ENCODE results near the gene RBM6. TPM values are rescaled to one million over a fixed set of nuclear protein-coding genes. Genes with fewer than 3 reads are reported as not detected.

The RBM6 gene
- 100 to 1,000 TPM in 1 of 2 donors, 10 to 100 TPM in 1; 36.5 to 101 TPM for polyA plus RNA-seq

DNA sequence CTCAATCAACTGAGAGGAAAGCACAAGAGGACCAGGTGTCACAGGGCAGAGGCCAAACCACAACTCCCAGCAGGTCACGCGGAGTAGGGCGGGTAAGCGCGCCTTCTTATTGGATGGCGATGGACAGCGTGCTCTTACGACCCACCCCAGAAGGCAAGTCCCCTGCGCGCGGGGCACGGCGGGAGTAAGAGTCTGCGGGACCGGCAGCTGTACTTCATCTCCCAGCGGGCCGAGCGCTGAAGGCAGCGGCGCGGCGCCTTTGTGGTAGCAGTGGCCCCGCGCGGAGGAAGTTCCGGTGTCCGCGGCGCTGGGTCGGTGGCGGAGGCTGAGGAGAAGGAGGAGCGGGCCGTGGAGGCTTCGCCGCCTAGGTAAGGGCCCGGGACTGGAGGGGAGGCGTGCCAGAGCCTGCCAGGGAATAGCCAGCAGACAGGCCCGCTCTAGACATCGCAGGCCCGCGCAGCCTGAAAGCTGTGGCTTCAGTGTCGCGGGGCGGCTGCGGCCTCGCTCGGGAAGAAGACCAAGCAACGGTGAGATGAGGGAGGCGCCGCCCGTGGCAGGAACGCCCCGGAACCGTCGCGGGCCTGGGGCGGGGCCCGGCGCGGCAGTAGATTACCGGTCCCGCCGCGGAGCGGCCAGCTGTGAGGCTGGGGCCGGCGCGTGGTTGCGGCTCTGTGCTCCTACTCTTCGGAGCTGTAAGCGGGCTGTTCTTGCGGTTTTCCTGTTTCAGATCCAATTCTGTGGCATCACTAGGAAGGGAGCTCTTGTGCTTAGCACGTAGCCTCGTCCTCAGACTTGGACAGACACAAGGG is at the start of gene RBM6:
TSS of gene RBM6 (plus strand) at position 293 of the 809 bp plus-strand sequence. CDS start 22,492 bp downstream, outside the sequence.
- Histone ChIP-seq H3K4me1 (ENCODE audit: control insufficient read depth in 2 of 2, insufficient read depth in 2 of 2, low read length in 1 of 2) (no peaks in the 10 kb centered on the region), H3K36me3 (ENCODE audit: control insufficient read depth in 2 of 2, insufficient read depth in 2 of 2, low read length in 1 of 2) (no peaks in the 10 kb centered on the region), H3K27ac (ENCODE audit: low read depth in 2 of 2, low read length in 1 of 2) (peak within 1 kb of the TSS; percentile 96 to 97), H3K27me3 (ENCODE audit: control insufficient read depth in 1 of 2, insufficient read depth in 2 of 2, low read length in 2 of 2) (no peaks in the 10 kb centered on the region), H3K4me3 (ENCODE audit: low read depth in 1 of 2, low read length in 2 of 2) (peak within 1 kb of the TSS; percentile 83 to 88), H3K9me3 (ENCODE audit: control insufficient read depth in 2 of 2, insufficient read depth in 1 of 2, low read depth in 1 of 2, low read length in 1 of 2) (no peaks in the 10 kb centered on the region)
- 0 to 1% methylated on average over 74 of the region's 74 CpGs for WGBS, 2 donors

GRCh38 chr3:49895791-49896190 is 44.2 kb upstream of the RBM6 start:
- 95% methylated on average over 9 of the region's 9 CpGs for WGBS, 2 donors
- peaks cover 0 to 23% of the 10 kb centered on the region in 2 donors for H3K36me3 ChIP-seq (ENCODE audit: control insufficient read depth in 2 of 2, insufficient read depth in 2 of 2, low read length in 1 of 2)
- no peaks in the 10 kb centered on the region for H3K27me3 ChIP-seq (ENCODE audit: control insufficient read depth in 1 of 2, insufficient read depth in 2 of 2, low read length in 2 of 2)
- H3K4me1 ChIP-seq (ENCODE audit: control insufficient read depth in 2 of 2, insufficient read depth in 2 of 2, low read length in 1 of 2) = peaks cover 0 to 13% of the 10 kb centered on the region in 2 donors
- H3K9me3 ChIP-seq (ENCODE audit: control insufficient read depth in 2 of 2, insufficient read depth in 1 of 2, low read depth in 1 of 2, low read length in 1 of 2) = no peaks in the 10 kb centered on the region
- no peak overlapping the region for H3K4me3 ChIP-seq (ENCODE audit: low read depth in 1 of 2, low read length in 2 of 2)
- no peak overlapping the region for H3K27ac ChIP-seq (ENCODE audit: low read depth in 2 of 2, low read length in 1 of 2)

DNA sequence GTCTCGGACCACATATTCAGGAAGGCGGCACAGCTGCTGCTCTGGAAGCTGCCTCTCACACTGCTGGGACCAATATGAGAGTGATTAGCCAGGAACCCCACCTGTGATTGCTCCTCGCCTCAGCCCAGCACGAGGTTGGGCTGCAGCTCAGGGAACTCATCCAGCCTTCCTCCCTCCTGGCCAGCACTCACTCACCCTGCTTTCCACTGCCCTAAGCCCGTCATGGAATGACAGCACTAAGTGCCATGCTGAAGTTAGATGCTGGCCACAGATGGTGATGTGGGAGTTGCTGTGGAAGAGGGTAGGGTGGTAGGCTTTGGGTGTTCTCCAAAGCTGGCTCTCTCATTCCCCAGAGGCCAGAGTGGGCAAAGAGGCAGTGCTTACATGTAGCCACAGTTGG is 43.6 kb upstream of the RBM6 start:
- Histone ChIP-seq H3K27me3 (ENCODE audit: control insufficient read depth in 1 of 2, insufficient read depth in 2 of 2, low read length in 2 of 2) (no peaks in the 10 kb centered on the region), H3K27ac (ENCODE audit: low read depth in 2 of 2, low read length in 1 of 2) (no peak overlapping the region), H3K9me3 (ENCODE audit: control insufficient read depth in 2 of 2, insufficient read depth in 1 of 2, low read depth in 1 of 2, low read length in 1 of 2) (no peaks in the 10 kb centered on the region), H3K4me1 (ENCODE audit: control insufficient read depth in 2 of 2, insufficient read depth in 2 of 2, low read length in 1 of 2) (peaks cover 0 to 19% of the 10 kb centered on the region in 2 donors), H3K4me3 (ENCODE audit: low read depth in 1 of 2, low read length in 2 of 2) (no peak overlapping the region), H3K36me3 (ENCODE audit: control insufficient read depth in 2 of 2, insufficient read depth in 2 of 2, low read length in 1 of 2) (peaks cover 0 to 20% of the 10 kb centered on the region in 2 donors)
- 77 to 89% methylated on average over 5 of the region's 5 CpGs for WGBS, 2 donors

DNA sequence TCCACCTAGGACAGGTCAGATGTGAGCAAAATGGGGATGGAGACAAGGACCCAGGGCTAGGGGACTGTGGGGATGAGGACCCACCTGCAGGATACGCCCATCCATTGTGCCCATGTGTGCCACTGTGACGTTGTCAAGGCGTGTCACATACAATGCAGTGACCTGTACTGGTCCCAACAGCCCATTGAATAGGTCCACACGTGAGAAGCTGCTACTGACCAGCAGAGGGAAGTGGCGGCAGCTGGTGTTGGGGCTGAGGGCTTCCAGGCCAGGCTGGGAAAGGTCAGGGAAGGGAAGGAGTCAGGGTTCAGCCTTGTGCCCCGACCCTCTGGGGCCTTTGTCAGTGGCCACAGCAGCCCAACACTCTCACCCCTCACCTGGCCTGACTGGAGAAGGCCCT is 41.0 kb upstream of the RBM6 start:
- H3K27me3 ChIP-seq (ENCODE audit: control insufficient read depth in 1 of 2, insufficient read depth in 2 of 2, low read length in 2 of 2) = no peaks in the 10 kb centered on the region
- WGBS, 2 donors = 68 to 73% methylated on average over 6 of the region's 6 CpGs
- H3K36me3 ChIP-seq (ENCODE audit: control insufficient read depth in 2 of 2, insufficient read depth in 2 of 2, low read length in 1 of 2) = peaks cover 0 to 18% of the 10 kb centered on the region in 2 donors
- H3K27ac ChIP-seq (ENCODE audit: low read depth in 2 of 2, low read length in 1 of 2) = no peak overlapping the region
- H3K4me1 ChIP-seq (ENCODE audit: control insufficient read depth in 2 of 2, insufficient read depth in 2 of 2, low read length in 1 of 2) = peaks cover 2 to 34% of the 10 kb centered on the region in 2 donors
- H3K9me3 ChIP-seq (ENCODE audit: control insufficient read depth in 2 of 2, insufficient read depth in 1 of 2, low read depth in 1 of 2, low read length in 1 of 2) = no peaks in the 10 kb centered on the region
- H3K4me3 ChIP-seq (ENCODE audit: low read depth in 1 of 2, low read length in 2 of 2) = no peak overlapping the region

DNA sequence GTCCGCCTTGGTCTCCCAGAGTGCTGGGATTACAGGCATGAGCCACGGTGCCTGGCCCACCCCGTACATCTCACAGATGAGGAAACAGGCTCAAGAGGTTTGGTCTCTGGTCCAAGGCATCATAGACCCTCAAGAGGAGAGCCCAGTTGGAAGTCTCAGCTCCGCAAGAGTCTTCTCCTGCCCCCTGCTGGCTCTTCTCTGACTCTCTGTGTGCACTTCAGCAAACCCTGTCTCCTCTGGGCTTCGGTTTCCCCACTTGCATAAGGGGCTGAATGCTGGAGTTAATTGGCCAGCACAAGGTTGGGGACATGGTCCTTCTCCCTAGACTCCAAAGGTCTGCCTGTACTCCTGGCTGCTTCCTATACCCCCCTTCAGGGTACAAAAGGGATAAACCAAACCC is 40.1 kb upstream of the RBM6 start:
- Histone ChIP-seq H3K4me3 (ENCODE audit: low read depth in 1 of 2, low read length in 2 of 2) (no peak overlapping the region), H3K9me3 (ENCODE audit: control insufficient read depth in 2 of 2, insufficient read depth in 1 of 2, low read depth in 1 of 2, low read length in 1 of 2) (no peaks in the 10 kb centered on the region), H3K27me3 (ENCODE audit: control insufficient read depth in 1 of 2, insufficient read depth in 2 of 2, low read length in 2 of 2) (no peaks in the 10 kb centered on the region), H3K27ac (ENCODE audit: low read depth in 2 of 2, low read length in 1 of 2) (peak overlapping the region; percentile 87 to 95), H3K36me3 (ENCODE audit: control insufficient read depth in 2 of 2, insufficient read depth in 2 of 2, low read length in 1 of 2) (peaks cover 0 to 18% of the 10 kb centered on the region in 2 donors), H3K4me1 (ENCODE audit: control insufficient read depth in 2 of 2, insufficient read depth in 2 of 2, low read length in 1 of 2) (peaks cover 2 to 37% of the 10 kb centered on the region in 2 donors)
- WGBS, 2 donors = 74 to 75% methylated on average over 5 of the region's 5 CpGs

- Histone ChIP-seq H3K9me3 (ENCODE audit: control insufficient read depth in 2 of 2, insufficient read depth in 1 of 2, low read depth in 1 of 2, low read length in 1 of 2) (no peaks in the 10 kb centered on the region), H3K4me3 (ENCODE audit: low read depth in 1 of 2, low read length in 2 of 2) (peak overlapping the region; percentile 13 to 21), H3K27ac (ENCODE audit: low read depth in 2 of 2, low read length in 1 of 2) (peak overlapping the region; percentile 87 to 95), H3K27me3 (ENCODE audit: control insufficient read depth in 1 of 2, insufficient read depth in 2 of 2, low read length in 2 of 2) (no peaks in the 10 kb centered on the region), H3K4me1 (ENCODE audit: control insufficient read depth in 2 of 2, insufficient read depth in 2 of 2, low read length in 1 of 2) (peaks cover 2 to 38% of the 10 kb centered on the region in 2 donors), H3K36me3 (ENCODE audit: control insufficient read depth in 2 of 2, insufficient read depth in 2 of 2, low read length in 1 of 2) (peaks cover 0 to 12% of the 10 kb centered on the region in 2 donors)
- WGBS, 2 donors = 45% methylated on average over 8 of the region's 8 CpGs
Observed at GRCh38 chr3:49900491-49901153, 39.3 kb upstream of the RBM6 start.

- no peaks in the 10 kb centered on the region for H3K27me3 ChIP-seq (ENCODE audit: control insufficient read depth in 1 of 2, insufficient read depth in 2 of 2, low read length in 2 of 2)
- H3K9me3 ChIP-seq (ENCODE audit: control insufficient read depth in 2 of 2, insufficient read depth in 1 of 2, low read depth in 1 of 2, low read length in 1 of 2) = no peaks in the 10 kb centered on the region
- H3K27ac ChIP-seq (ENCODE audit: low read depth in 2 of 2, low read length in 1 of 2) = peak overlapping the region; percentile 87 to 95
- peak overlapping the region; percentile 44 to 50 for H3K4me3 ChIP-seq (ENCODE audit: low read depth in 1 of 2, low read length in 2 of 2)
- peaks cover 2 to 42% of the 10 kb centered on the region in 2 donors for H3K4me1 ChIP-seq (ENCODE audit: control insufficient read depth in 2 of 2, insufficient read depth in 2 of 2, low read length in 1 of 2)
- peaks cover 0 to 10% of the 10 kb centered on the region in 2 donors for H3K36me3 ChIP-seq (ENCODE audit: control insufficient read depth in 2 of 2, insufficient read depth in 2 of 2, low read length in 1 of 2)
- WGBS, 2 donors = 38 to 43% methylated on average over 10 to 11 of the region's 11 CpGs
Observed at GRCh38 chr3:49901366-49902339, 38.3 kb upstream of the RBM6 start.

DNA sequence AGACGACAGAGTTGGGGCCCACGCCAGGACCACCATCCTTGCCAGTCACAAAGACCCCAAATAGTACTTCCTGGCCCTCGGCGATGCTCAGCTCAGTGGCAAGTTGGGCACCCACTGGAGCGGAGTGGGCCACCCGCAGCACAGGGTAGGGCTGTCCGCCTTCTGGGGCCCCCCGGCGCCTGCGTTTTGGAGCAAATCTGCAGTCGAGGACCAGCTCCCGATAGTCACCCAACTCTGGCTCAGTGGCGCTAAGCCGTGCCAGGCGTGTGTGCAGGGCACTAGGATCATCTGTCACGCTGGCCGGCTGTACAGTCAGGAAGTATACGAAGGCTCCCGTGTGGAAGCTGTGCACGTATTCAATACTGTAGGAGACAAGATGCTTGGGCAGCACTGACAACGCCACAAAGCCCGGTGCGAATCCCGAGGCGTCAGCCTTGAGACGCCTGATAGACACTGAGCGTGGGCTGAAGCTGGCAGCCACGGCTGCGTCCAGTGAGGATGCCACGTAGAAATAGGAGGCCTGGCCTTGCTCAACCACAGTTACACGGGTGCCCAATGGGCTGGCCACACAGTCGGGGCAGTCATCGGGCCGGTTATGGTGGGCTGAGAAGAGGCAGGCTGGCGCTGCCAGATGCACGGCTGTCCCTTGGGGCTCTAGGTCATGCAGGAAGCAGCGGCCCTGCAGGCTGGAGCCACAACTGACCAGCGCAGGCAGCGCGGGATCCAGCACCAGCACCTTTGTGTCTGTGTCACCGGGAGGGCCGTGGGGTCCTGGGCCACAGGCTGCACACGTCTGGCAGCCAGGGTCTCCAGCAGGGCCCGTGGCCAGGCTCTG is 37.2 kb upstream of the RBM6 start:
- Histone ChIP-seq H3K4me3 (ENCODE audit: low read depth in 1 of 2, low read length in 2 of 2) (peak overlapping the region; percentile 44 to 50), H3K27ac (ENCODE audit: low read depth in 2 of 2, low read length in 1 of 2) (peak overlapping the region; percentile 81 to 86), H3K36me3 (ENCODE audit: control insufficient read depth in 2 of 2, insufficient read depth in 2 of 2, low read length in 1 of 2) (no peaks in the 10 kb centered on the region), H3K27me3 (ENCODE audit: control insufficient read depth in 1 of 2, insufficient read depth in 2 of 2, low read length in 2 of 2) (no peaks in the 10 kb centered on the region), H3K4me1 (ENCODE audit: control insufficient read depth in 2 of 2, insufficient read depth in 2 of 2, low read length in 1 of 2) (peaks cover 2 to 42% of the 10 kb centered on the region in 2 donors), H3K9me3 (ENCODE audit: control insufficient read depth in 2 of 2, insufficient read depth in 1 of 2, low read depth in 1 of 2, low read length in 1 of 2) (no peaks in the 10 kb centered on the region)
- 57 to 74% methylated on average over 44 of the region's 44 CpGs for WGBS, 2 donors

All from esophagus (tissue), 2 donors.